Cerebellar cortex (tissue), 1 donor: ENCODE results near the gene UBE2QL1.

Experiments used
- DNase-seq: peaks from one replicate; pipeline ENCODE4 v3.0.0-alpha.2; 2015; ENCODE audit warnings: low spot score

Gene UBE2QL1

DNA sequence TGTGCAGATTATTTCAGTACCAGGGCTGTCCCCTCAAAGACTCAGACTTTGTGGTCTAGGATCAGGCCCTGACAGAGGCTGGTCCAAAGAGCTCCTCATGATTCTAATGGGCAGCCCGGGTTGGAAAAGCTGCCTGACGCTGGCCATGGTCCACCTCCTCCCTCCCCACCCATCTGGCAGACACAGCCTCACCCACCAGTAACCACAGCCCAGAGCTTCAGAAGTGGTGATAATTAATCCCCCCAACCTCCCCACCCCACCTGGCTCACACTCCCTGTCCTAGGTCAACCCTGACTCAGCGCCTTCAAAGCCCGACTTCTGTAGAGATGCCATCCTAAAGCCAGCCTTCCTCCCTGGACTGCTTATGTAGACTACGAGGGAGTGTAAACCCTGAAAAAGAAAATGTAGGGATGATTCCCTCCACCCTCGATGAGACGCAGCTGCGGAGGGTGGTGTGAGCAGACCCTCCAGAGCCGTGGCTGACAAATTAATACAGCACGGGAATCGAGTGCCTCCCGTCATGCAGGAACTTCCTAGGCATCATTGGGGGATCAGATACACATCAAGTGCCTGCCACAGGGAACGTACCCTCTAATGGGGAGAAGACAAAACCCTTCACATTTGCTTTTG, 7.0 kb downstream of the UBE2QL1 start:
- no peak for DNase-seq

DNA sequence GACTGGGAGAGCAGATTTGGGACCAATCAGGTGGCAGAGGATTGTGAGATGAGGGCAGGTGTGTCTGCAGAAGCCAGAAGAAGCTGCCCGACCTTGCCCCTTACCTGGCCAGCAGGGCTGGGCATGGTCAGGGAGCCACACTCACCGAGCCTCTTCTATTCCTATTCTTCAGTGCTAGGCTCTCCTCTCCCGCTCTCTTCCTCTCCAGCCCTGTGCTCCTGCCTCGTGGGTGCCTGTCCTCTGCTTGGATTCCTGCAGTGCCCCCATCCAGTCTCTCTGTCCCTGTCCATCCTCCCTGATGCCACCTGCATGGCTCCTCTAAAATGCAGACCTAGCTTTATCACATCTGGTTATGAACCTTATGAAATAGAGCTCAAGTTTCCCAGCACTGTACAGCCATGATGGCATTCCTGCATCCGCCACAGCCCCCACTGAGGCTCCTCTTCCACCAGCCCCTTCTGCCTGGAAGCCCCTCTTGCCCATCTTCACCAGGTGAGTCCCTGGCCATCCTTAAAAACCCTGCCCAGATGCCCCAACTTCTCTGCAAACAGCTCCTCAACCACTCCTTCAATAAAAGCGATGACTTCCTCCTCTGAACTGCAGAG, 8.2 kb downstream of the UBE2QL1 start:
- no peak for DNase-seq

DNA sequence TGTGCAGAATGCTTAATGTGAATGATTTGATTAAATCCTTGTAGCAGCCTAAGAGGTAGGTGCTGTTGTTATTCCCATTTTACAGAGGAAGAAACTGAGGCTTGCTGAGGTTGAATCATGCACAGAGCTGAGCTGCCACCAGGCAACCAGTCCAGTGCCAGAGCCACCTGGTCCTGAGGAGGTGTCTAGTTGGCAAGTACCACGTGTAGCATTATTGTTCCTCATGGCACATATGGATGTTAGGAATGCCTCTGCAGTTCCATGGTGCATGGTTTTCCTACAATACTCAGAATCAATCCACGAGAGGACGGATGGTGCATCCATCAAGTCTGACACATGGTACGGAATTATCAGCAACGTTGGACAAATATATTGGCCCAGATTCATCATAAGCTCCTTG, 8.9 kb downstream of the UBE2QL1 start:
- no peak for DNase-seq

DNA sequence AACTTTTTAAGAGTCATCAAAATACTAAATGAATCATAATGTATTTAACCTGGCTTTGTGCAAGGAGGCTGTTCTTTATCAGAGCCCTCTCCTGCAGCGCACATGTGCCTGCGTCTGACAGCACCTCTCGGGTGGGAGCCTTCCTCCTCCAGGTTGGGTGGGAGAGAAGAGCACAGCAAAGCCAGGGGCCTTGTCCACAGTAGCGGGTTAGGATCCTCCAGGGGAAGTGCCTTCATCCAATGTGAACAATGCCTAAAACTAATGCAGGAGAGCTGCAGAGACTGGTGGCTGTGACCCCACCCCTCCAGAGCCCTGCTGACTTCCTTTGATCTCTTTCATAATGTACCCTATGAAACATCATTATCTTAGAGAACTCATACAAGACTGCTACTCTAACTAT, 10.2 kb downstream of the UBE2QL1 start:
- DNase-seq = no peak

DNA sequence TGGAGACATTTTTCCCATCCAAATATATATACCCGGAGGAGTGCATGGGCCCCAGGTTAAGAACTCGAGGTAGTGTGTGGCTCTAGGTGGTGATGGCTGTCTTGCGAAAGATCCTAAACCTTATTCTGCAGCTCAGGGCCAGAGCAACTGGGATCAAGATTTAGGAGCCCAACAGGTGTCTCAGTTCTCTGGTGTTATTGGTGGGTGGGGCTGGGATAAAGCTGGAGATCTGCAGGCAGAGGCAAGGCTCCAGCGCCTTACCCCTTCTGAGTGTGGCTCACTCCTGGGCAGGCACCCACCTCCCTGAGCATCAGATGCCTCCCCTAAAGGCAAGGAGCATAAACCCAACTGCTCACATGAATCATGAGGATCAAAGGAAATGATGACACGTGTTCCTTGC, 11.2 kb downstream of the UBE2QL1 start:
- no peak for DNase-seq

DNA sequence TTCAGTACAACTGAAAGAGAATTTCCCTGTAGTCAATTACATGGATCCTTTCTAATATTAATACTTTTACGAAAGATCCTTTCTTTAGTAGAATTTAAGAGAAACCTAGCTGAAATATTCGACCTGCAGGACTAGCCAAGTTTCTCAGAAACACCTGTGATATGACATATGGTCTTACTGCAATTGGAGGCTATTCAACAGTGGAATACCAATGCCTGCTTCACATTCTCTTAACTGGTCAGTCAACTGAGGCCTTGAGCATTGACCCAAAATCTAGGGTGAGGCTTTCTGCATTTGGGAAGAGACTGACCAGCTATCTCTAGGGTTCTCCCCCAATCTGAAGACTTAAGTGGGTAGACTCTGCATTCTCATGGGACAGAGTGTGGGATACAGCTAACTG, 12.3 kb downstream of the UBE2QL1 start:
- DNase-seq = peak; percentile 94

DNA sequence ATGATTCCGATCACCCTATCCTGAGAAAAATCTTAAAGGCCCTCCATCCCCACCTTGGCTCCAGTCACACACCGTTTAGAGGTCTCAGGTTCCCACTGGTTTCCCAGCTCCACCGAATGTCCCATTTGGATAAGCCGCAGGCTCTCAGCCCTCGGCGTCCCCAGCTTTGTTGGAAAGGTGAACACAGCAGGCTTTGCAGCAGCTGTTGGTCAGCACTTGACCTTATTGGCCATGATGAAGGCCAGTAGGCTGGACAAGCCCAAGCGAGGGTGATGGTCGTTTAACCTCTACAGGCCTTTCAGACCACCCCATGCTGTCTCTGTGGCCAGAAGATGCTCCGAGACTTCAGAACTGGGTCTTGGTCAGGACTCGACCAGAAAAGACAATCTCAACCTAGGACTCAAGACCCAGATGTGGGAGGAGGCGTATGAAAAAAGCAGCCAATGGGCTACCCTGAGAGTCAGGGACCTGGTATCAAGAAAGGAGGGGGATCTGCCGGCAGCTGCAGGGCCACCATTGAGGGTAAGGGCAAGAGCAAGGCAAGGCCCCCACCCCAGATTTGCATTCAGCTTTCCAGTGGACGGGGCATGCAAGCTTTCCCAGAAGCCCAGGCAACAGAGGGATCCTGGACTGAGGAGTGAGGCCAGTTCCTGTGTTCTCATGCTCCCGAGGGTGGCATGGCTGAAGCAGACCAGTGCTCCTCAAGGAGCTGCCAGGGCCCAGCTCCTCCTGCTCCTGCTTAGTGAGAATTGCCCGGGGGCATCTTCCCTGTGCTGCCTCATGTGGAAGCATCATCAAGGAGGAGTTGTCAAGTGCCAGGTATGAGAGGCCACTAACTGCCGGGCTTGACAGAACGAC, 13.4 kb downstream of the UBE2QL1 start:
- DNase-seq = no peak

DNA sequence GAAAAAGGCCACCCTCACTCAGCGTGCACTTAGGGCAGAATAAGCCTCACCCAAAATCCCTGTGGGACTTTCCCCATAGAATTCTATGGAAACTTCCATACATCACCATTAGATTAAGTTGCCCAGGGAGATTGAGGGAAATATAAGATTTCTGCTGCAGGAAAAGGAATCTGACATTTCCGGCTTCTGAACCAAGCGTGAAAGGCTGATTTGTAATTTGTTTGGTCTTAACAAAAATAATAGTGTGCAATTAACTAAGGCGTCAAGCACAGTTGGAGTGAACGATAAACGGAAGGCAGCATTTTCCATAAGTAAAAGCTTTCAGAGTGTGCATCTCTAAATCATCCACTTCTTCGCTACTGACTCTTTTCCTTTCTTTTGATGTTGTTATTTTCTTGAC, 14.0 kb downstream of the UBE2QL1 start:
- no peak for DNase-seq

DNA sequence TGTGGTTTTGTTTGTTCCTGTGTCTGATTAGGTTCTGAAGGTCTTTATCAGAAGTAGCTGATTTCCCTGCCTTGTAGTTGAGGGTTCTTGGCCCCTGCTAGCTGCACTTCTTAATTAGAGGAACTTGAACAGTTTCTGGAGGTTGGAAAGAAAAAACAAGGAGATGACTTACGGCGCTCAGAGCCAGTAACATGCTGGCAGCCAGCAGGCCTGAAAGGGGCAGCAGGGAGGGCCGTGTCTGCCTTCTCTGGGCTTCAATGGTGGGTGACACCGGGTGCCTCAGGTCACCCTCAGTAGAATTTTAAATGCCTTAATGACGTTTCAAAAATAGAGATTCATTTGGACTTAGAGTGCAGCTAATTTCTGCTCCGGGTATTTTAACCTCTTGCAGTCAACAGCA, 15.8 kb downstream of the UBE2QL1 start:
- peak; percentile 50 for DNase-seq

DNA sequence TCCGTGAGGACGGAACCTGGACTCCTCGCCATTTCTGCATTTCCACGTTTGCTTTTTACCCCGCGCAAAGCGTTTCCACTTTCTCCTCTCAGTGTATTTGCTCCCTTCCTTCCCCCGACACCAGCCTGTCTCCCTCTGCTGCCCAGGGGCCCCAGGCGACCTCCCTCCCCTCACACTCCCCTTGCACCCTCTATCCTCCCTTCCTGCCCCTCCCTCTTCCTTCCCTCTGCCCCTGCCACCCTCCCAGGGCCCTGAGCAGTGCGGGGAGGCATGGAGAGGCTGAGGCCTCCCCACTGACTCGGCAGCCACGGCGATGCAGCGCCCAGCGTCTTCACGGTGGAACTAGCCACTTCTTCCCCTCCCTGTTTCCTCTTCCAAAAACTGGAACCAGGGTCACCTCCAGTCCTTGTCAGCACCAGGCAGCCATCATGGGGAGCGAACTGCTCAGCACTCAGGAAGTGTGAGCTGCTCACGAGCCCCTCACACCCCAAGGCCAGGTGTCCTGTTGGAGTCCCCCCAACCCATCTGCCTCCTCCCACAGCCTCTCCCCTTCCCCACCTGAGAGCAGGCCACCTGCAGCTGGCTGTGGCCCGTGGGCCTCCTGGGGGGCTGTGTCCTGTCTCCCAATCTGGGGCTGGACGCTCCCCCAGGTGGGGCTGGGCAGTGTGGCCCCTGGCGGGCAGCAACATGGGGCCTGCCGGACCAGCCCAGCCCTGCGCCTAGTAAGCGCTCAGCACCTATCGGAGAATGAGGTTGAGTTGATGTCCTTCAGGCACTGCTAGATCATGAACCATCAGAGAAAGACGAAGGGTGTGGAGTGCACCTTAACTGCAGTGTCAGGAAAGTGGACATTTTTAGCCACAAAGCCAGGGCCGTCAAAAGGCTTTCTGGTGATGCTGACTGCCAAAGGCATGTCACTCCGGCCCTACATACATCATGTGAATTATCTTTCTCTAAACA, 17.5 kb downstream of the UBE2QL1 start:
- no peak for DNase-seq

DNA sequence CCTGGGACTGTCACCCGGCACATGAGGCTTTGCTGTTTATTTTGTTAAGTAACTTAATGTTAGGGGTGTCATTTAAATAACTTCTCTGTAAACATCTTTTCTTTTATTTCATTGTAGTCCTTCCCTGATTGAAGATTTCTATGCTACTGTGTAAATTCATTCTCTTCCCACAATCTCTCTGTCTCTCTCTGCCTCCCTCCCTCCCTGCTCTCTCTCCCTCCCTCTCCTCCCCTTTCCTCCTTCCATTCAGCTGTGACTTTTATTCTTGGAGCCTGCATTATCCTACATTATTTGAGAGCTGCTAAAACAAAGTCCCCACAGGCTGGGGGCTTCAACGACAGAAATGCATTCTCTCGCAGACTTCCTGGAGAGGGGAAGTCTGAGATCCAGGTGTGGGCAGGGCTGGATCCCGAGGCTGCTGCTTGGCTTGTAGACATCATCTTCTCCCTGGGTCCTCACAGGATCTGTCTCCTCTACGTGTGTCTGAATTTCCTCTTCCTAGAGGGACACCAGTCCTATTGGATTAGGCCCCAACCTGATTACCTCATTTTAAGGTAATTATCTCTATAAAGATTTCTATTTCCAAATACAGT, 18.4 kb downstream of the UBE2QL1 start:
- no peak for DNase-seq

DNA sequence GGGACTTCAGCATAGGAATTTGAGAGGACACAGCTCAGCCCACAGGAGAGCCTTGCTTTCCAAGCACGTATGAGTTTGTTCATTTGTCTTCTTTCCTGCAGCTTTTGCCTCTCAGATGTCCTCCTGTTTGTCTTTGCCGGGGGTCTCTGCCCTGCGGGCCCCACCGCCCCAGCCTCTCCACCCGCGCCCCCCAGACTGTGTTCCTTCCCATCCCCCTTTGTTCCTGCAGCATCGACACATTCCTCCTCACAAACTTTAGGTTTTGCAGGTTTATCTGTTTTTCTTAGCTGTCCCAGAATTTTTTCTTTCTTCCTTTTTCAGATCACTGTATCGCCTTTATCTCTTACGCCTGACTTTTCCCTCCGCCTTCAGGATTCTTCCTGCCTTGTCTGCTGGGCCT, 18.9 kb downstream of the UBE2QL1 start:
- no peak for DNase-seq

DNA sequence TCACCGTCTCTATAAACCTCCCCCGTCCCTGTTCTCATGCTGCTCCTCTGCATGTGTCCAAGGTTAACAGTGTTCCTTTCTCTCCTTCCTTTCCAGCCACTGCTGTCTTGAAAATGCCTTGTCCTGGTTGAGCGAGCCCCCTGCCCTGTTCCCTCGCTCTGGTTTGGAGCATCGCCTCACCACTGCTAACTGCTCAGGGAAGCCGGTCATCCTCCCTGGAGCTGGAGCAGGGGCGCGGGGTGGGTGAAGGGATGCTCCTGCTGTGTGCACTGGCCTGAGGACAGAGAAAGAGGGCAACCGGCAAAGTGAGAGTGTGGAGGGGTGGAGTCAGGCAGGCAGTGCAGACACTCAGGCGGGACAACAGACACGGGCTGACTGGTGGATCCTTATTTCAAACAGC, 19.4 kb downstream of the UBE2QL1 start:
- DNase-seq = no peak

DNA sequence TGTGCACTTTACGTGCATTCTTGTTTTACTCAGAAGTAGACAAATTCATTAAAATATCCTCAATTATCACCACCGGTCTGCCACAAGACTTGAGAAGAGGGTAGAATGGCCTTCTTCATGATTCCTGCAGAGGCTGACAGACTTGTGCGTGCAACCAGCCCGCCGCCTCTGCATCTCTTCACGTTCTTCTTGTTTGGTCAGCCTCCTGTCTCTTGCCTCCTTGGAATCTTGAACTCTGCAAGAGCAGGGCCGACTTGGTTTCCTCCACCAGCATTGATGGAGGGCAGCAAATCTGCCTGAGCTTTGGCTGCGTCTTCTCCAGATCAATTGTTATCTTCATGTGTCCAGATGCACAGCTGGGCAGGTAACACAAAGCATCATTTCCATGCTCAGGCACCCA, 20.2 kb downstream of the UBE2QL1 start:
- DNase-seq = no peak

DNA sequence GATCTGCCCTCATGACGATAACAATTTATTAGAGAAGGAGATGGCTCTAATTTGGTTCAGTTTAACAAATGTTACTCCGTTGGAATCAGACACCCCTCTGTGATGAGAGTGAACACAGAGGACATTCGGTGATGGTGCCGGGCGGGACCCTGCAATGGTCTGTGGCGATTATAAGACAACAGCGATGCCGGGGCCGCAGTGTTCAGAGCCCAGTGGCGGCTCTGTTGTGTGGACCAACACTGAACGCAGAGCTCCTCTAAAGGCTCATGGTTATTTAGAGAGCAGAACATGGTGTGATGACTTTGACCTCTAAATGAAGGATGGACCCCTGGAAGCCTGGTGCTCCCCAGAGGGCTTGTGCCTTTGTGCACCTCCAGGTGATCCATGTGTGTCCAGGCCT, 21.2 kb downstream of the UBE2QL1 start:
- no peak for DNase-seq

DNA sequence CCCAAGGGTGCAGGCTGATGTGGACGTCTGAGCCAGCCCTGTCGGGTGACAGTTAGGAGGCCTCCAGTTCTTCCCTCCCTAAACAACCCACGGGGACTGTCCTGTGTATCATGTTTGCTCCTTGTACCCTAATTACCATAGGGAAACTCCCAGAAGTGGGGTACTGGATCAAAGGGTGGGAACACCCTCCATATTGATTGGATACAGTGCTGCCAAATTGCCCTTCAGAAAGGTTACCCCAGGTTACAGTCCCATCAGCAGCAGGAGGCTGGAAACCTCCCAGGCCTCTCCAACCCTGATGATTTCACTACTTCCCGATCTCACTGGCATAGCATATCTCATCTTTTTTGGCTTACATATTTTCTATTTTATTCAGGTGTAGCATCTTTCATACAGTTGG, 22.0 kb downstream of the UBE2QL1 start:
- DNase-seq = no peak

DNA sequence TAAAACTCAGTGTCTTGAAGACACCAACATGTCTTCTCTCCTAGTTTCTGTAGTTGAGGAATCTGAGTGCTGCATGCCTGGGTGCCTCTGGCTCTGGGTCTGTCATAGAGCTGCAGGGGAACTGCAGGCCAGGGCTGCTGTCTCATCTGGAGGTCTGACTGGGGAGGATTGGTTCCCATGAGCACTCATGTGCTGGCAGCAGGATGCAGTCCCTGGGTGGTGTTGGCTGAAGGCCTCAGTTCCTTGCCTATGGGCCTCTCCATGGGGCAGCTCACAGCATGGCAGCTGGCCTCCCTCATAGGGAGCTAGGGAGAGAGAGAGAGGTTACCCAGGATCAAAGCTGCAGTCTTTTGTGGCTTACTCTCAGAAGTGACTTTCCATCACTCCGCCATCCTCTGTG, 22.6 kb downstream of the UBE2QL1 start:
- no peak for DNase-seq

DNA sequence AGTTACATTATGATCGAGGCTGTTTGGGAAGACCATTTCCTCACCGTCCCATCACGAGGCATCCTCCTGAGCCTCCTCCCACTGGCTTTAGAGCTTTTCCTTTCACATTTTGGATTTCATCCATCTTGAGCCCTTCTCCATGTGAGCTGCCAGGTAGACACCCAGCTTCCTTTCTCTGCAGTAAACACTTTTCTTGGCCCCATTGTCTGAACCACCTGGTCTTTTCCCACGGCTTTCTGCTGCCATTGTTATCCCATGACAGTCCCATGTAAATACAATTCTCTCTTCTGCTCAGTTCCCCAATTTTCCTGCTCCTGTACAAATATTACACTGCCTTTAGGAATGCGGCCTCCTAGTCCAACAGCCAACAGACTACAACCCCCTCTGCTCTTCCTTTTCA, 24.1 kb downstream of the UBE2QL1 start:
- peak; percentile 70 for DNase-seq

DNA sequence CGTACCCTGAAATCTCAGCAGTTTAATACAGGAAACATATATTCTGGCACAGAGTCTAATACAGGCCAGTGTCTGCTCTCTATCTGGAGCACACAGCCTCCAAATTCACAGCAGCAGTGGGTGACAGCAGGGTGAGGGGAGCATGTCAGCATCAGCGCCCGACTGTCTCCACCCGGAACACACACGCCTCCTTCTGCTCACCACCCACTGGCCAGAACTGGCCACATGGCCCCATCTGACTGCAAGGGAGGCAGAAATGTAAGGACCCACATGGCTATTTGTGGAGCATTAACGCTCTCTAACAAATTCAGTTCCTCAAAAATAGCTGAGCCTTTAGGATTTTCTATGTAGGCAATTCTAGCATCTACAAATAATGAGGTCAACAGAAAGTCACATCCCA, 24.6 kb downstream of the UBE2QL1 start:
- DNase-seq = no peak

DNA sequence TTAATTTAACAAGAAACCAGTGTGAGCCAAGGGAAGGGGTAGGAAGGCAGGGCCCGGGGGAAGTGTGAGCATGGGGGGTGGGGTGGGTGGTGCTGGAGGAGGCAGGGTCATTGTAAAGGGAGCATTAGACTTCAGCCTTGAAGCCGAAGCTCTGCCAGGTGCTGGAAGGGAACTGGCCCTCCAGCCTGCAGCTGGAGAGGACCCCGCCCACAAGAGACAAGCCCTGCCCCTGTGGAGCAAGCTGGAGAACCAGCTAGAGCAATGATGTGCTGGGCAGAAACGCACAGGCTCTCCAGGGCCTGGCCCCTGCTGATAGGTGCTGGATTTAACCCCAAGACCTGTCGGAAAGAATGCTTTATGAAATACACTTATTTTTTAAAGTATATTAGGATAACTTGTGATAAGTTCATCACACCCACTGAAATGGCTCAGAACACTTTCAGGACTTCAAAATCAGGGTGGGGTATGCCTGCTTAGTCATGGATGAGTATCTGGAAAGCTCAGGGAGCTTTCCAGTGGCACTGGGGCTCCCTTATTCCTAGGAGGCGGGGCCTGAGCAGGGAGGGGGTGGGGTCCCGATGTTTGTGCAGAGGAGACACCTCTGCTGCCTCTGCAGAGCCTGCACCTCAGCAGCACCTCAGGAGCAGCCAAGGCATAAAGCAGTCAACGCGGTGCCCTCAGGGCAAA, 27.1 kb downstream of the UBE2QL1 start:
- no peak for DNase-seq

DNA sequence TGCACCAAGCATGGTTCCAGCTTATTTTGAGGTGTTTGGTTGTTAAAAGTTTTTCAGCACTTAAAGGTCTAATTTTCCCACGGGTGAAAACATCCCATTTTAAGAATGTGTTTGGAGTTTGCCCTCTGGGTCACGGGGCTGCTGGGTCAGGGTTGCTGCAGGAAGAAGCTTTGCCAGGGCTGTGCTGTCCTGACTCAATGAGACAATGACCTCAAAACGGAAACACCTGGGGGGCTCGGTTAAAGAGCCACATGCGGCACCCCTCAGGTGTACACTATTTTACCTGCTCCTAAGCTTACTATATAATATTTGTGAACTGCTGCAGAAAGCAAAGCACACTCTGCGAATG, 27.6 kb downstream of the UBE2QL1 start:
- DNase-seq = no peak
